GM23248 (cell line): ENCODE results near the gene ALOX15. TPM values are rescaled to one million over a fixed set of nuclear protein-coding genes. Genes with fewer than 3 reads are reported as not detected.

Source experiments
- DNase-seq: peaks from one replicate; pipeline ENCODE4 v3.0.0-alpha.2; 2015
- H2AFZ ChIP-seq: fragments of 200-600 bp; sonication (generic); 2 replicates; pipeline ENCODE4 v1.6.1; 2016; ENCODE audit warnings: antibody characterized with exemption
- H3F3A ChIP-seq: fragments of 200-600 bp; sonication (generic); 2 replicates; pipeline ENCODE4 v1.6.1; 2016; ENCODE audit warnings: mild to moderate bottlenecking, antibody characterized with exemption, mixed run types; ENCODE audit not compliant: insufficient read depth
- H3K27ac ChIP-seq: fragments of 200-600 bp; sonication (generic); 2 replicates; pipeline ENCODE4 v1.5.1; 2016; ENCODE audit warnings: mild to moderate bottlenecking
- H3K27me3 ChIP-seq: fragments of 200-600 bp; sonication (generic); replicated peaks from 2 replicates; pipeline ENCODE4 v1.6.1; 2016; ENCODE audit warnings: mild to moderate bottlenecking; ENCODE audit not compliant: insufficient read depth
- H3K36me3 ChIP-seq: fragments of 200-600 bp; sonication (generic); 2 replicates; pipeline ENCODE4 v1.6.1; 2016; ENCODE audit warnings: low read depth, mild to moderate bottlenecking
- H3K4me1 ChIP-seq: fragments of 200-600 bp; sonication (generic); 2 replicates; pipeline ENCODE4 v1.6.1; 2016; ENCODE audit warnings: mild to moderate bottlenecking; ENCODE audit not compliant: insufficient read depth
- H3K4me2 ChIP-seq: fragments of 200-600 bp; sonication (generic); one replicate; pipeline ENCODE4 v1.6.1; 2016; ENCODE audit warnings: mild to moderate bottlenecking; ENCODE audit not compliant: unreplicated experiment
- H3K4me3 ChIP-seq: fragments of 200-600 bp; sonication (generic); 2 replicates; pipeline ENCODE4 v1.5.1; 2016; ENCODE audit warnings: mild to moderate bottlenecking
- H3K79me2 ChIP-seq: fragments of 200-600 bp; sonication (generic); 2 replicates; pipeline ENCODE4 v1.6.1; 2016; ENCODE audit warnings: mild to moderate bottlenecking; ENCODE audit not compliant: insufficient read depth
- H3K9ac ChIP-seq: fragments of 200-600 bp; sonication (generic); 2 replicates; pipeline ENCODE4 v1.6.1; 2016; ENCODE audit warnings: mild to moderate bottlenecking
- H3K9me2 ChIP-seq: fragments of 200-600 bp; sonication (generic); 2 replicates; pipeline ENCODE4 v1.6.1; 2016; ENCODE audit warnings: mixed run types, mild to moderate bottlenecking, moderate library complexity; ENCODE audit not compliant: insufficient read depth
- H3K9me3 ChIP-seq: fragments of 200-600 bp; sonication (generic); one replicate; pipeline ENCODE4 v1.6.1; 2017; ENCODE audit warnings: low read depth
- H4K20me1 ChIP-seq: fragments of 200-600 bp; sonication (generic); 2 replicates; pipeline ENCODE4 v1.6.0; 2016; ENCODE audit not compliant: insufficient read depth
- EZH2 ChIP-seq: fragments of 200-600 bp; sonication (generic); IDR thresholded peaks from 2 replicates; pipeline ENCODE4 v1.6.1; 2018; ENCODE audit warnings: antibody characterized with exemption, mild to moderate bottlenecking; ENCODE audit not compliant: insufficient read depth, poor library complexity, severe bottlenecking
- EZH2phosphoT487 ChIP-seq: fragments of 200-600 bp; sonication (generic); IDR thresholded peaks from 2 replicates; pipeline ENCODE4 v1.6.1; 2018; ENCODE audit warnings: antibody characterized with exemption, moderate library complexity, mild to moderate bottlenecking, low read depth; ENCODE audit not compliant: insufficient read depth
- WGBS, 2 experiments: methylation state at CpG; one replicate each; pipeline ENCODE4 v1.1.6; 2015 to 2017; ENCODE audit warnings: low lambda C conversion rate in 2 of 2, low coverage in 1 of 2; ENCODE audit errors: missing lambda C conversion rate in 2 of 2; 5-methylcytosine and 5-hydroxymethylcytosine counted together
- in situ Hi-C: fragments of 300-500 bp; cut with MboI; formaldehyde crosslinking; loops from 2 replicates; pipeline ENCODE4 v1.15.0; 2020
- polyA plus RNA-seq: library from polyadenylated mRNA; unstranded; fragments of >200 nt; fragmentation: Nextera tagmentation; extraction: Ambion mirVana; gene quantifications from 2 replicates; pipeline ENCODE4 v1.2.1, GENCODE V29; 2016
- total RNA-seq: library from RNA; depleted of rRNA; stranded (reverse); fragments of >200 nt; shearing (Covaris generic); gene quantifications from 2 replicates; pipeline ENCODE4 v1.2.3, GENCODE V29; 2014

The ALOX15 gene
- total and polyA plus RNA-seq, 2 experiments from 2014 or later = not detected

DNA sequence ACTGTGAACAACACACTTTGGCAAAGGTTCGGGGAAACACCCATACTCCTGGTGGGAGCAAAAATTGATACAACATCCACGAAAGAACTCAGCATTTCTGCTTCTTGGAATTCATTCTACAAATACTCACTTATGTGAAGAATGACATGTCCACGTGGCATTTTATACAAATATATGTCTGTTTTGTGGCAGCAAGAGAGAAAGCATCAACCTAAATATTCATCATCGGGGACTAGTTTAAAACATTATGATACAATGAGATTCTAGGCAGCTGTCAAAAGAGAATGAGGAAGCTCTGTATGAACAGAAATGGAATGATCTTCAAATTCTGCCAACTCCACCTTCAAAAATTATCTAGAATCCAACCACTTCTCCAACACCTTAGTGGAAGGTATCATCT is 25.7 kb upstream of the ALOX15 start:
- Histone ChIP-seq H4K20me1 (no peaks in the 10 kb centered on the region), H3K9me2 (no peaks in the 10 kb centered on the region), H3K36me3 (peaks cover 3% of the 10 kb centered on the region; the same call in 1 of the 2 replicates), H3K4me3 (no peak overlapping the region), H3K9ac (no peak overlapping the region), H3F3A (no peaks in the 10 kb centered on the region), H3K27ac (no peak overlapping the region), H3K9me3 (no peaks in the 10 kb centered on the region), H3K27me3 (peaks cover 20% of the 10 kb centered on the region), H2AFZ (no peak overlapping the region), H3K4me2 (no peak overlapping the region), H3K79me2 (no peaks in the 10 kb centered on the region), H3K4me1 (no peaks in the 10 kb centered on the region)
- TF ChIP-seq EZH2phosphoT487 = no peak
- no peak for TF ChIP-seq EZH2
- WGBS, 2 experiments = 53 to 58% methylated on average over 4 of the region's 4 CpGs
- in situ Hi-C loops = no loop called here
- no peak for DNase-seq

DNA sequence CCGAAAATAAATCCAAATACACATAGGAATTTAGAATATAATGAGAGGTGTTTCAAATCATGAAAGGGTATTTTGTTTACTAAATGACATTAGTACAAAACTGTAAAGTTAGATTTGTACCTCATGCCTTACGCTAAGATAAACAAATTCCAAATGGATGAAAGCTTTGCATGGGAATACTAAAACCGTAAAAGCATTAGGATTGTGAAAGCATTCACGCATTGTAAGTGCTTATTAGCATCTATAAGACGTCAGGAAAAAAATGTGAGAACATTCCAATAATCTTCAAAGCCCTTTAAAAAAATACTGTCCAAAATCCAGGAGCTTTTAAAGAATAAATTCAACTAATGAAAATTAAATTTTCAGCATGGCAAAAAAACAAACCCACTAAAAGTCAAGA is 24.8 kb upstream of the ALOX15 start:
- Histone ChIP-seq H3K27me3 (peaks cover 20% of the 10 kb centered on the region), H2AFZ (no peak overlapping the region), H3K36me3 (no peaks in the 10 kb centered on the region), H3K4me1 (no peaks in the 10 kb centered on the region), H3K4me3 (no peak overlapping the region), H3K4me2 (no peak overlapping the region), H4K20me1 (no peaks in the 10 kb centered on the region), H3K27ac (no peak overlapping the region), H3K79me2 (no peaks in the 10 kb centered on the region), H3F3A (no peaks in the 10 kb centered on the region), H3K9me2 (no peaks in the 10 kb centered on the region), H3K9ac (no peak overlapping the region), H3K9me3 (no peaks in the 10 kb centered on the region)
- no peak for DNase-seq
- TF ChIP-seq EZH2 = no peak
- TF ChIP-seq EZH2phosphoT487 = no peak
- 68% methylated on average over 5 of the region's 5 CpGs for WGBS, 2 experiments
- in situ Hi-C loops = no loop called here

DNA sequence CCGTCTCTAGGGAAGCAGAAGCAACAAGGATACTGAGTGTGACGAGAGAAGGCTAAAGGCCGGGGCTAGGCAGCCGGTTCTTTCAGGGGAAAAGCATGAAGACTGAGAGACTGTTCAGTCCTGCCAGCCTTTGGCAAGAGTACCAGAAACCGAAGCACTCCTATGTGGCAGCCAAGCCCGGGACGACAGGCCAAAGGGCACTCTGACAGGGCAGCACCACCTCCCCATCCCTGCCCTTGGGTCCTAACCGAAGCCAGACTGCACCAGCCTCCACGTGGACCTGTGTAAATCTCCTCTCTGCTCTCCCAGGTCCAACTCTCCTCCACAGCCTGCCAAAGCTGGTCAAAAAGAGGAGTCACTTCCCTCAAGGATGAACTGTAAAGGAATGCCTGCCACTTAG is 23.5 kb upstream of the ALOX15 start:
- Histone ChIP-seq H3K9me2 (no peaks in the 10 kb centered on the region), H3K9ac (no peak overlapping the region), H3K27me3 (peaks cover 20% of the 10 kb centered on the region), H3K4me2 (no peak overlapping the region), H3K79me2 (no peaks in the 10 kb centered on the region), H2AFZ (no peak overlapping the region), H3K4me3 (no peak overlapping the region), H3K36me3 (no peaks in the 10 kb centered on the region), H3F3A (no peaks in the 10 kb centered on the region), H3K9me3 (no peaks in the 10 kb centered on the region), H4K20me1 (no peaks in the 10 kb centered on the region), H3K4me1 (no peaks in the 10 kb centered on the region), H3K27ac (no peak overlapping the region)
- in situ Hi-C loops = no loop called here
- DNase-seq = peak; percentile 14
- TF ChIP-seq EZH2 (no peak), EZH2phosphoT487 (no peak)
- 20 to 26% methylated on average over 9 of the region's 9 CpGs for WGBS, 2 experiments

DNA sequence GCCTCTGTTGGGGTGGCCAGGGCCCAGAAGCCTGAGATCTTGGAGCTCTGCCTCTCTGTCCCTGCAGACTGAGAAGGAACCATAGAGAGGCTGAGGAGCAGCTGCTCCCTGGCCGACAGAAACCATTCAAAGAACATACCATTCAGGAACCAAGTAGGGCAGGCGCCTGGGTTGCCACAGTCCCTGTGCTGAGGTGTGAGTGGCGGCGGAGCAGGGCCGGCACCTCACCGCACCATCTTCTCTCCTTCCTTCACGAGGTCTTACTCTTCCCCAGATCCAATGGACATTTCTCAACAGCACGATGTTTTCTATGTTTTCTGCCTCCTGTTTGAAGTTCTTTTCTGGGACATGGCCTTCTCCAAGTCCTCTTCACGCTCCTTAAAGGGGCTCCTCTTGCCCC is 22.8 kb upstream of the ALOX15 start:
- WGBS, 2 experiments = 72 to 77% methylated on average over 8 to 9 of the region's 9 CpGs
- H3K79me2 ChIP-seq = no peaks in the 10 kb centered on the region
- H3F3A ChIP-seq = no peaks in the 10 kb centered on the region
- no peak overlapping the region for H3K4me2 ChIP-seq
- H3K9me2 ChIP-seq = no peaks in the 10 kb centered on the region
- no peak overlapping the region for H3K27ac ChIP-seq
- no peaks in the 10 kb centered on the region for H4K20me1 ChIP-seq
- H3K4me3 ChIP-seq = no peak overlapping the region
- in situ Hi-C loops = no loop called here
- TF ChIP-seq EZH2 = no peak
- TF ChIP-seq EZH2phosphoT487 = no peak
- DNase-seq = no peak
- no peak overlapping the region for H3K9ac ChIP-seq
- H3K27me3 ChIP-seq = peaks cover 20% of the 10 kb centered on the region
- no peaks in the 10 kb centered on the region for H3K4me1 ChIP-seq
- no peaks in the 10 kb centered on the region for H3K9me3 ChIP-seq
- no peak overlapping the region for H2AFZ ChIP-seq
- no peaks in the 10 kb centered on the region for H3K36me3 ChIP-seq

DNA sequence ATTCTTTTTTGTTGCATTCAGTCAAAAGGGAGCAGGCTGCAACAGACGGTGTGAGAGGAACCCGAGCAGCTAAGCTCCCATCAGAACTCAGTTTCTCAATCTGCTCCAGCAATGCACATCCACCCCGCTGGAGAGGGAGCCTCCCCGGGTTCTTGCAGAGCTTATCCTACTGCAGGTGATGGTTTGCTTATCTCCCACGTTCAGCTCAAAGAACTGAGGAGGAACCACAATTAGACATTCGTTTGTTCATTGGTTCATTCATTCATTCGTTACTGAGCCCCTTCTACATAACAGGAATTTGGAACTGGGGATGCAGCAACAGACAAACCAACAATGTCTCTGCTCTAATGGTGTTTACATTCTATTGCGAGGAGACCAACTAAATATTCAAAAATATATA is 22.2 kb upstream of the ALOX15 start:
- no peak for DNase-seq
- Histone ChIP-seq H3K27me3 (peaks cover 20% of the 10 kb centered on the region), H3K4me1 (peaks cover under 1% of the 10 kb centered on the region; the same call in 1 of the 2 replicates), H2AFZ (no peak overlapping the region), H3K4me3 (no peak overlapping the region), H3K9me3 (no peaks in the 10 kb centered on the region), H3K36me3 (no peaks in the 10 kb centered on the region), H3K79me2 (no peaks in the 10 kb centered on the region), H3F3A (no peaks in the 10 kb centered on the region), H3K27ac (no peak overlapping the region), H4K20me1 (no peaks in the 10 kb centered on the region), H3K4me2 (no peak overlapping the region), H3K9ac (no peak overlapping the region), H3K9me2 (no peaks in the 10 kb centered on the region)
- WGBS, 2 experiments = 66% methylated on average over 8 of the region's 8 CpGs
- in situ Hi-C loops = no loop called here
- TF ChIP-seq EZH2 (no peak), EZH2phosphoT487 (no peak)
